Neural progenitor cell (in vitro differentiated cells): ENCODE data around the gene DEFB127. TPM values are rescaled to one million over a fixed set of nuclear protein-coding genes. Genes with fewer than 3 reads are reported as not detected.

Experiments used
- DNase-seq: peaks from one replicate; pipeline ENCODE4 v3.0.0-alpha.2; 2016; ENCODE audit warnings: low spot score
- H2AFZ ChIP-seq: fragments of 200-600 bp; sonication (generic); replicated peaks from 2 replicates; pipeline ENCODE4 v1.6.1; 2016; ENCODE audit warnings: antibody characterized with exemption
- H3F3A ChIP-seq: fragments of 200-600 bp; sonication (generic); 2 replicates; pipeline ENCODE4 v1.6.1; 2016; ENCODE audit warnings: antibody characterized with exemption, low read depth
- H3K27ac ChIP-seq: fragments of 200-600 bp; sonication (generic); 2 replicates; pipeline ENCODE4 v1.5.1; 2016; ENCODE audit warnings: mild to moderate bottlenecking
- H3K27me3 ChIP-seq: fragments of 200-600 bp; sonication (generic); 2 replicates; pipeline ENCODE4 v1.6.1; 2016; ENCODE audit warnings: mild to moderate bottlenecking, moderate library complexity
- H3K36me3 ChIP-seq: fragments of 200-600 bp; sonication (generic); 2 replicates; pipeline ENCODE4 v1.5.1; 2016
- H3K4me1 ChIP-seq: fragments of 200-600 bp; sonication (generic); 2 replicates; pipeline ENCODE4 v1.6.1; 2016; ENCODE audit warnings: mixed run types
- H3K4me2 ChIP-seq: fragments of 200-600 bp; sonication (generic); 2 replicates; pipeline ENCODE4 v1.6.1; 2016
- H3K4me3 ChIP-seq: fragments of 200-600 bp; sonication (generic); 2 replicates; pipeline ENCODE4 v1.5.1; 2016
- H3K79me2 ChIP-seq: fragments of 200-600 bp; sonication (generic); 2 replicates; pipeline ENCODE4 v1.6.1; 2016; ENCODE audit warnings: low read depth
- H3K9ac ChIP-seq: fragments of 200-600 bp; sonication (generic); 2 replicates; pipeline ENCODE4 v1.6.1; 2016
- H3K9me3 ChIP-seq: fragments of 200-600 bp; sonication (generic); 2 replicates; pipeline ENCODE4 v1.5.1; 2016; ENCODE audit warnings: low read depth
- H4K20me1 ChIP-seq: fragments of 200-600 bp; sonication (generic); 2 replicates; pipeline ENCODE4 v1.6.1; 2016; ENCODE audit warnings: low read depth
- H3K27ac Mint-ChIP-seq: 3 replicates; pipeline ENCODE4 v1.8.0; 2021; ENCODE audit warnings: mixed read lengths
- H3K27me3 Mint-ChIP-seq: 2 replicates; pipeline ENCODE4 v1.8.0; 2022; ENCODE audit warnings: low read depth, mild to moderate bottlenecking, inconsistent platforms, moderate library complexity, mixed read lengths; ENCODE audit not compliant: insufficient read depth
- H3K36me3 Mint-ChIP-seq: 3 replicates; pipeline ENCODE4 v1.8.0; 2021; ENCODE audit warnings: mixed read lengths
- H3K4me1 Mint-ChIP-seq: 3 replicates; pipeline ENCODE4 v1.8.0; 2021; ENCODE audit warnings: mixed read lengths
- H3K4me3 Mint-ChIP-seq: 3 replicates; pipeline ENCODE4 v1.8.0; 2021; ENCODE audit warnings: mild to moderate bottlenecking, moderate library complexity, mixed read lengths
- H3K9me3 Mint-ChIP-seq: 3 replicates; pipeline ENCODE4 v1.8.0; 2020; ENCODE audit warnings: mixed read lengths
- EZH2 ChIP-seq: fragments of 200-600 bp; sonication (generic); IDR thresholded peaks from 2 replicates; pipeline ENCODE4 v1.6.1; 2017; ENCODE audit warnings: antibody characterized with exemption, mild to moderate bottlenecking, moderate library complexity
- EZH2phosphoT487 ChIP-seq: fragments of 200-600 bp; sonication (generic); IDR thresholded peaks from 2 replicates; pipeline ENCODE4 v1.6.1; 2017; ENCODE audit warnings: antibody characterized with exemption
- total RNA-seq: library from RNA; depleted of rRNA; stranded (reverse); fragments of >200 nt; gene quantifications from 2 replicates; pipeline ENCODE4 v1.2.3, GENCODE V29; 2015; ENCODE audit warnings: low replicate concordance
- TF ChIP-seq, protein P1 (sequence below): fragments of 200-600 bp; sonication (generic); IDR thresholded peaks from 2 replicates; pipeline ENCODE4 v1.5.1; 2017; ENCODE audit warnings: antibody characterized with exemption, mild to moderate bottlenecking

Gene DEFB127
- total RNA-seq, 1 donor from 2014 or later = not detected

GRCh38 chr20:152131-152530, 5.1 kb upstream of the DEFB127 start:
- H3K36me3 ChIP-seq = no peaks in the 10 kb centered on the region
- H3K4me1 ChIP-seq = no peaks in the 10 kb centered on the region
- peaks cover 77% of the 10 kb centered on the region for H3K27me3 ChIP-seq
- H3K4me3 ChIP-seq = no peak overlapping the region
- no peak overlapping the region for H3K27ac ChIP-seq
- Mint-ChIP-seq H3K4me1 (no peaks in the 10 kb centered on the region), H3K27ac (no peak overlapping the region), H3K36me3 (no peaks in the 10 kb centered on the region), H3K27me3 (peaks cover 2% of the 10 kb centered on the region), H3K4me3 (no peak overlapping the region), H3K9me3 (no peaks in the 10 kb centered on the region)
- no peaks in the 10 kb centered on the region for H3F3A ChIP-seq
- H4K20me1 ChIP-seq = no peaks in the 10 kb centered on the region
- no peak overlapping the region for H3K9ac ChIP-seq
- H2AFZ ChIP-seq = no peak overlapping the region
- no peak overlapping the region for H3K4me2 ChIP-seq
- no peaks in the 10 kb centered on the region for H3K9me3 ChIP-seq
- H3K79me2 ChIP-seq = no peaks in the 10 kb centered on the region
- TF ChIP-seq EZH2 (no peak), EZH2phosphoT487 (no peak)
- TF ChIP-seq, protein P1, sequence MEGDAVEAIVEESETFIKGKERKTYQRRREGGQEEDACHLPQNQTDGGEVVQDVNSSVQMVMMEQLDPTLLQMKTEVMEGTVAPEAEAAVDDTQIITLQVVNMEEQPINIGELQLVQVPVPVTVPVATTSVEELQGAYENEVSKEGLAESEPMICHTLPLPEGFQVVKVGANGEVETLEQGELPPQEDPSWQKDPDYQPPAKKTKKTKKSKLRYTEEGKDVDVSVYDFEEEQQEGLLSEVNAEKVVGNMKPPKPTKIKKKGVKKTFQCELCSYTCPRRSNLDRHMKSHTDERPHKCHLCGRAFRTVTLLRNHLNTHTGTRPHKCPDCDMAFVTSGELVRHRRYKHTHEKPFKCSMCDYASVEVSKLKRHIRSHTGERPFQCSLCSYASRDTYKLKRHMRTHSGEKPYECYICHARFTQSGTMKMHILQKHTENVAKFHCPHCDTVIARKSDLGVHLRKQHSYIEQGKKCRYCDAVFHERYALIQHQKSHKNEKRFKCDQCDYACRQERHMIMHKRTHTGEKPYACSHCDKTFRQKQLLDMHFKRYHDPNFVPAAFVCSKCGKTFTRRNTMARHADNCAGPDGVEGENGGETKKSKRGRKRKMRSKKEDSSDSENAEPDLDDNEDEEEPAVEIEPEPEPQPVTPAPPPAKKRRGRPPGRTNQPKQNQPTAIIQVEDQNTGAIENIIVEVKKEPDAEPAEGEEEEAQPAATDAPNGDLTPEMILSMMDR = no peak
- no peak for DNase-seq

DNA sequence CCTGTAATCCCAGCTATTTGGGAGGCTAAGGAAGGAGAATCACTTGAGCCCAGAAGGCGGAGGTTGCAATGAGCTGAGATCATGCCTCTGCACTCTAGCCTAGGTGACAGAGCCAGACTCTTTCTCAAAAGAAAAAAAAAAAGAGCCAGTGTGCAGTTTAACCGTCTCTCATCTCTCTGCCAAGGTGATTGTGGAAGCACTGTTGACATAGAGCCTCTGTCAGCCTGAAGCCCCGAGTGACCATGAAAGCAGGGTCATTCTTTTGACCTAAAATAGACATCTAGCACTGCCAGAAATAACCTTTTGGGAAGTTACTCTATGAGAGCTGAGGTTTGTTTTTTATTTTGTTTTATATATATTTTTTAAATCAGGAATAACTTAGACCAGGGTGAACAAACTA, 7.4 kb downstream of the DEFB127 start:
- peaks cover 5% of the 10 kb centered on the region for H3K27me3 Mint-ChIP-seq
- no peak for DNase-seq

DNA sequence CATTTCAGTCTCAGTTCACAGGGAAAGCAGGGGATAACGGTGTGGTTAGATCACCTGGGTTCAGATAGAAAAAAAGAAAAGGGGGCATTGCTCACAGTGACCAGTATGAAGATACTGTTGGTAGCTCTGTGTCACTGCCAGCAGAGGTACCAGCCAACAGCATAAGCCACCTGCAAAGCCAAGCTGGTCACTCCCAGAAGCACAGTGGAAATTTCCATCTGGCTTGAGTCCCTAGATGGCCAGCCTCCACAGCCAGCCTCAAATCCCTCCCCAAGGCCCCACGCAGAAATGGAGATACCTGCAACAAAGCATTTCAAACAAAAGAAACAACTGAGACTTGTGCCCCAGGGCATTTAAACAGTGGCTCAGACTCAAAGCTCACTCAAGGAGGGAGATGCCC, 11.6 kb downstream of the DEFB127 start:
- Histone ChIP-seq H3K36me3 (no peaks in the 10 kb centered on the region), H3K27me3 (peaks cover 29% of the 10 kb centered on the region), H3F3A (no peaks in the 10 kb centered on the region), H3K9me3 (no peaks in the 10 kb centered on the region), H4K20me1 (no peaks in the 10 kb centered on the region), H3K27ac (no peak overlapping the region), H3K4me2 (no peak overlapping the region), H3K4me3 (no peak overlapping the region), H3K79me2 (no peaks in the 10 kb centered on the region), H3K9ac (no peak overlapping the region), H3K4me1 (no peaks in the 10 kb centered on the region), H2AFZ (no peak overlapping the region)
- TF ChIP-seq, protein P1 = no peak
- no peak for TF ChIP-seq EZH2
- Mint-ChIP-seq H3K4me3 (no peak overlapping the region), H3K36me3 (no peaks in the 10 kb centered on the region), H3K27ac (no peak overlapping the region), H3K4me1 (no peaks in the 10 kb centered on the region), H3K27me3 (peaks cover 3% of the 10 kb centered on the region), H3K9me3 (no peaks in the 10 kb centered on the region)
- no peak for DNase-seq

More for the DNA sequence above, 7.4 kb downstream of the DEFB127 start:
- Histone ChIP-seq H3F3A (no peaks in the 10 kb centered on the region), H3K9me3 (no peaks in the 10 kb centered on the region), H2AFZ (no peak overlapping the region), H3K27ac (no peak overlapping the region), H4K20me1 (no peaks in the 10 kb centered on the region), H3K4me2 (no peak overlapping the region), H3K4me1 (no peaks in the 10 kb centered on the region), H3K79me2 (no peaks in the 10 kb centered on the region), H3K27me3 (peaks cover 40% of the 10 kb centered on the region), H3K9ac (no peak overlapping the region), H3K36me3 (no peaks in the 10 kb centered on the region), H3K4me3 (no peak overlapping the region)
- H3K9me3 Mint-ChIP-seq = peaks cover 2% of the 10 kb centered on the region
- no peaks in the 10 kb centered on the region for H3K36me3 Mint-ChIP-seq
- H3K4me1 Mint-ChIP-seq = no peaks in the 10 kb centered on the region
- no peak overlapping the region for H3K27ac Mint-ChIP-seq
- H3K4me3 Mint-ChIP-seq = no peak overlapping the region
- TF ChIP-seq EZH2phosphoT487 = no peak
- TF ChIP-seq EZH2 = no peak
- TF ChIP-seq, protein P1 = no peak
